ENCODE results near the gene RHOT2.

The RHOT2 gene

DNA sequence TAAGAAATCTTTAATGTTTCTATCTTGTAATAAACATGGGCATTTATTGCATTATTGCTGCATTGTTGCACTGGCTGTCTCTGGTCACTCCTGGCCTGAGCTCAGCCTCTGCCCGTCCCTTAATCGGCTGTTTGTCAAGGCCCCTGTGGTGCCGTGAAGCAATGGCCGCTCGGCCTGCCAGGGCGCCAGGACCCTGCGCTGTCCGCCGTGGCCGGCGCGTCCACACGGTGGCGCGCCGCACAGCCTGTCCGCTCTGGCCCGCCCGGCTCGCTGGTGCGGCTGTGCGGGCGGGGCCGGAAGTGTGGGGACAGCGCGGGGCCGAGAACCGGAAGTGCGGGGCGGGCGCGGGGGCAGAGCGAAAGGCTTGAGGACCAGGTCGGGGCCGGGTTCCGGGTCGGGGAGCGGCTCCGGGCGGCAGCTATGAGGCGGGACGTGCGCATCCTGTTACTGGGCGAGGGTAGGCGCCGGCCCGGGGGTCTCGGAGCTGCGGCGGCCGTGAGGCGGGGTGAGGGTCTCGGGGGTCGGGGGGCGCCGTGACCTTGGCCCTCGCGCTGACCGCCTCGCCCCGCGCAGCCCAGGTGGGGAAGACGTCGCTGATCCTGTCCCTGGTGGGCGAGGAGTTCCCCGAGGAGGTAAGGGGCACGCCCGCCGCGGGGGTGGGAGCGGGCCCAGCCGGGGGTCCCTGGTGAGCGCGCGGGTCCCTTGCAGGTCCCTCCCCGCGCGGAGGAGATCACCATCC lies at the start of gene RHOT2:
Gene RHOT2, plus strand, starts transcription at position 353 of the 739 bp plus-strand sequence. Its CDS starts 68 bp downstream, at position 421.
- peak; percentile 70 for DNase-seq

DNA sequence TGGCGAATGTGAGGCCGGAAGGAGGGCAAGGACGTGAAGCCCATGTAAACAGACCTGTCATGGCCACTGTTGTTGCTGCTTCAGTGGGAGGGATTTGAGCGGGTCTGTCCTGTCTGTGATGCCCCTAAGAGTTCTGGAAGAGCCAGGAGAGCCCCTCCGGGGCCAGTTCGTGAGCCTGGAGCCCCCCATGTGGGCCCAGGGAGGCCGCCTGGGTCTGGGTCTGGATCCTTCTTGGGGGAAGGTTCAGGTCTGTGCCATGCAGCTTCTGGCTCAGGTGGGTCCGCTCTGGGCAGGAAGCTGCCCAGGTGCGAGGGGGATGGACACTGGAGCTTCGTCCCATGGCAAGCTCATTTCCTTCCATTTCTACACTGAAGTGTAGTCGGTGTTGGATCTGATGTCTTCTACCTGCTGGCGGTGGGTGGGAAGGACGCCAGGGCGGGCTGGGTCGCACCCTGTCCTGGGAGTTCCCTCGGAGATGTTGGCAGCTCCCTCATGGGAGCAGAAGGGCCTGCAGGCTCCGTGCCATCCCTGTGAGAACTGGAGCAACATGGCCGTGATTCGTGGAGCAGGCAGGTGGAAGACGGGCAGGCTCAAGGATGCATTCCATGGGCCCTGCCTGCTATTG lies 48.3 kb upstream of the RHOT2 start:
- DNase-seq, result no peak

DNA sequence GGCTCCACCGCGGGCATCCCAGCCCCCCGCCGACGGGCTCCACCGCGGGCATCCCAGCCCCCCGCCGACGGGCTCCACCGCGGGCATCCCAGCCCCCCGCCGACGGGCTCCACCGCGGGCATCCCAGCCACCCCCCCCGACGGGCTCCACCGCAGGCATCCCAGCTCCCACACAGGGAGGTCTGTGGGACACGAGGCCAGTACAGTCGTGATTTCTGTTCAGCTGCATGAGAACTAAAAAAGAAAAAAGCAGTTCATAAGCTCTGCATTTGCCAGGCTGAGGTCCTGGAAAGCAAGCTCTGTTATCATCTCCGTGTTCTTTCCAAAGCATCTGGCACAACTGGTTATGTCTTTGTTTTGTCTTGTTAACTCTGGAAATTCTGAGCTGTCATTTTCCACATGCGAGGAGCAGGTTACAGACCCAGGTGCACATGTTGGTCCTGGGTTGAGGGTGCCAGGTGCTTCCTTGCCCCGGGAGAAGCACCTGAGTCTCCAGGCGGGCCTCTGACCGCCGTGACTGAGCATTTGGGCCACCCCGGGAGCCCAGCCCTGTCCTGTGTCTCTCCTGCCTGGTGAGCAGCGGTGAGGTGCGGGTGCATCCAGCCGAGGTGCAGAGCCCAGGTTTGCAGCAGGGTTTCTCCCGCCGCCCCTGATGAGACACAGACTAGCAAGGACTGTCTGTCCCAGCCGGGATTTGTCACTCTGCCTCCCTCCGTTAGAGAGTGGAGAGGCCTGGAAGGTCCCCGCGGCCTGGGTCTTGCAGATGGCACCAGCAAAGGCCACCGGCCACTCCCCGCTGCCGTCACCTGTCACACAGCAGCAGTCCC lies 47.0 kb upstream of the RHOT2 start:
- DNase-seq, result no peak

- DNase-seq, result no peak
Observed at GRCh38 chr16:621526-622105, 46.3 kb upstream of the RHOT2 start.

DNA sequence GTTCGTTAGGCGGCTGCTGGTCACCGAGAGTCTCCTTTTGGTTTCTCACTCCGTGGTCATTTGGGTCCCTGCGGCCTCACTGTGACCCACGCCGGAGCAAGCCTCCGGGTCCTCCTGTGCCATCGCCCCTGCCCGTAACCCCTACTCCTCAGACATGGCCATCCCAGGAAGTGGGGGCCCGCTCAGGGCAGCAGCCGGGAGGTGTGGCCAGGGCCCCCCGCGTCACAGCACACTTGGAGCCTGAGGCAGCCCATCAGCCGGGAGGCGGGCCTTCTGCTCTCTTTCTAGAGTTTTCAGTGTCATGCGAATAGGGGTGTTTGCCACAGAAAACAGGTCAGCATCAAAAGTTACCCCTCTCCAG lies 45.0 kb upstream of the RHOT2 start:
- no peak for DNase-seq

GRCh38 chr16:624526-625070 lies 43.3 kb upstream of the RHOT2 start:
- no peak for DNase-seq

GRCh38 chr16:625117-625976 lies 42.6 kb upstream of the RHOT2 start:
- no peak for DNase-seq

- no peak for DNase-seq
Observed at GRCh38 chr16:625977-626765, 41.8 kb upstream of the RHOT2 start.

DNA sequence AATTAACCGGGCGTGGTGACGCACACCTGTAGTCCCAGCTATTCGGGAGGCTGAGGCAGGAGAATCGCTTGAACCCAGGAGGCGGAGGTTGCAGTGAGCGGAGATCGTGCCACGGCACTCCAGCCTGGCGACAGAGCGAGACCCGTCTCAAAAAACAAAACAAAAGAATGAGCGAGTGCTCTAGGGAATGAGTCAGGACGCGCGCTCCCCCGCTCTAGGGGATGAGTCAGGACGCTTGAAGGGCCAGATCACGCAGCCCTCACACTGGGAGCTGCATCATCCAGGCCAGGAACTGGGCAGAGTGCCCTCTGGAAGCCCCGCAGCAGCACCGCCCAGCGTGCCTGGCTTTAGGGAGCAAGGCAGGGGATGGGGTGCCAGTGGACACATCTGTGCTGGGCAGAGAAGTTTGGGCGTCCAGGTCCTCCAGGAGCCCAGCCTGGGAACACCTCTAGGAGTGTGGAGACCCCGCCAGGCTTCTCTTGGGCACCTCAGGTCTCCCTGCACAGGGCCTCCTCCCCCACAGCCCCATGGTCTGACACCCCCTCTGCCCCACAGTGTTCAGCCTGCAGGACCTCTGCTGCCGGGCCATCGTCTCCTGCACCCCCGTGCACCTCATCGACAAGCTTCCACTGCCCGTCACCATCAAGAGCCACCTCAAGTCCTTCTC lies 41.0 kb upstream of the RHOT2 start:
- peak; percentile 73 for DNase-seq

DNA sequence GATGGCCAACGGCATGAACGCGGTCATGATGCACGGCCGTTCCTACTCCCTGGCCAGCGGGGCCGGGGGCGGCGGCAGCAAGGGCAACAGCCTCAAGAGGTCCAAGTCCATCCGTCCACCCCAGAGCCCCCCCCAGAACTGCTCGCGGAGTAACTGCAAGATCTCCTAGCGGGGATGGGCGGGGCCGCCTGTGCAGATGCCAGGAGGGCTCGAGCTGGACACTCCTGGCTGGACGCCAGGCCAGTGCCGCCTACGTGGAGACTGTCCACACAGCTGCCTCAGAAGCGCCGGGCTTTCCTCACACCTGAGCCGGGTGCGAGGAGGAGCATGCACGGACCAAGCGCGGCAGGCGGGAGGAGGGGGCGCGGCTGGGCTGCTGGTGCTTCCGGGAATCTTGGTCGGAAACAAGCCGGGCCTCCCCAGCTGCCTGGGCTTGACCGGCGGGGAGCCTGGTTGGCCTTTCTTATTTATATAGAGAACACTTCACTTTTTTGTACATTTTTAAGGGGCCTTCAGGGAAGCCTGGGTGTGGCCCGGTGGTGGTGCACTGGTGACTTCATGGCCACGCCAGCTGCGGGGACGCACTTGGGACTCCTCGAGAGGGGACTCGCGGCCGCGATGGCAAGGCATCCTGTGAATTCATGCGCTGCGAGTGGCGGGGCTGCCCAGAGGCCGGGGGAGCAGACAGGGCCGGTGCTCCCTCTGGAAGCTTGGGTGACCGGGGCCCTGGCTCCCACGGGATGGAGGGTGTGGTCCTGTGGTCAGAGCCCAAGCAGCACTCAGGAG lies 40.3 kb upstream of the RHOT2 start:
- no peak for DNase-seq

- DNase-seq, result no peak
Observed at GRCh38 chr16:628321-629061, 39.4 kb upstream of the RHOT2 start.

DNA sequence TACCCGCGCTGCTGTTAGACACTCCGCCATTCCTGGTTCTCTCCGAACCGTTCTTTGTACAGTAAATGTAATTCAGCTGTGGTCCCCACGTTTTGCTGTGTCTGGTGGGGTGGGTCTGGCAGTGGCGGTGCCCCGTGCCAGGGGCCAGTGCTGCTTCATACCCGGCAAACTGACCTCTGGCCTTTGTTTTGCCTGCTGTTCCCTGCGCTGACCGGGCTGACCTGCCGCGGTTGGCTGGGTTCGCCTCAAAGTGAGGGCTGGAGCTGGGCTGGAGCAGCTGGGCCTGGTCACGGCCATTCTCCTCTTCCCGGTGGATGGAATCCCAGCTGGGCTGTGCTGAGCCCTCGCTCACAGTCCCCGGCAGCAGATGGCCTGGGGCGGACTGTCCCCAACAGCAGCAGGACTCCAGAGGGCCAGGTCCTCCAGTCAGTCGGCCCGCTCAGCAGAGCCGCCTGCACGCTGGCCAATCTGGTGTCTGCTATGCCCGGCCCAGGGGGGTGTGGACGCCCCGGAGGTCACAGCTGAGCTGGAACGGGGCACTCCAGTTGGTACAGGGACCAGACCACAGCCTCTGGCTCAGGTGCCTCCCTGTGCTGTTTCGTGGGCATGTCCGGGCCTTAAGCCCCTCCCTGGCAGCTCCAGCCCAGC lies 38.6 kb upstream of the RHOT2 start:
- no peak for DNase-seq

- DNase-seq, result no peak
Observed at GRCh38 chr16:629833-630248, 38.1 kb upstream of the RHOT2 start.

DNA sequence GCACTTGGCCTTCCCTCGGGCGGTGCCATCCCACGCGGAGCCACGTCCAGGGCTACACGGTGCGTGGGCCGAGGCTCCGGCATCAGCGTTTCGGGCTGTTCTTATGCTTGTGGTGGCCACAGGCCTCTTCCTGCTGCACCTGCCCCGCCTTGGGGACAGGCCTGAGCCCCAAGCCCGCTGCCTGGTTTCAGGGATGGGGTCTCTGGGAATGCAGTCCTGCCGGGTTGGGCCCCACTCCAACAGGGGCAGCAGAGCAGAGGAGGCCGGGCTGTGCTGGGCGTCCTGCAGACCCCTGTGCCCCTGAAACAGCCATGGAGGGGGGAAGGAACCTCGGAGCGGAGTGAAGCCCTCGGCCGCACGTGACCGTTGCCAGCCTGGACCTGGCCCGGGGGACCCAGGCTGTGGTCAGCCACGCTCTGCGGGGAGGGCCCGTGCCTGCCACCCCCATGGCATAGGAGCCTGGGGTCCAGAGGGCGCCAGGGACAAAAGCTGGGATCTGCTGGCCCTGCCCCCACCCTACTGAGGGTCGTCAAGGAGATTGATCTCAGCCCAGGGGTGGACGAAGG lies 37.6 kb upstream of the RHOT2 start:
- DNase-seq, result no peak

DNA sequence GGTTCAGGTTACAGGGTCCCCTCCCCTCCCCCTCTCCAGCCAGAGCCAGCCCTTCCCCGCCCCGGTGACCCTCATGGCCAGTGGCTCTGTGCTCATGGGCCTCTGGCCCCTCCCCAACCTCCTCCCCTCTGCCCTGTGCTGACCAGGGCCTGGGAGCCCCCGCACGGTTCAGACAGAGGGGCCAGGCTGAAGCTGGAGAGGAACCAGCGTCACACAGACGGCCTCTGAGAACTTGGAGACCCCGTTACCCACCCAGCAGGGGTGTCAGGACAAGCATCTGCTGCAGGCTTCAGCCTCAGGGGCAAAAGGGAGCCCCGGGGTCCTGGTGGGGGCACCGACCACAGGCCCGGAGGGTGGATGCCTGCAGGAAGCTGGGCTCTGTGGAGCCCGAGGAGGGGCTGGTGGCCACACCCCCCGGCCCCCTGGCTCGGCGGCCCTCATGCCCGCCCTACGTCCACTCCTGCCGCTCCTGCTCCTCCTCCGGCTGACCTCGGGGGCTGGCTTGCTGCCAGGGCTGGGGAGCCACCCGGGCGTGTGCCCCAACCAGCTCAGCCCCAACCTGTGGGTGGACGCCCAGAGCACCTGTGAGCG lies 37.0 kb upstream of the RHOT2 start, which contains the start of gene WFIKKN1:
Gene WFIKKN1, plus strand, starts transcription at position 171 of the 591 bp plus-strand sequence. Its CDS starts 269 bp downstream, at position 440.
- DNase-seq, result no peak

- no peak for DNase-seq
Observed at GRCh38 chr16:631808-632358, 36.0 kb upstream of the RHOT2 start.
